Articular chondrocyte of knee joint (primary cell): Measurements from ENCODE around the gene DYRK1B. TPM values are rescaled to one million over a fixed set of nuclear protein-coding genes. Genes with fewer than 3 reads are reported as not detected.

Source experiments
- small RNA-seq: library from RNA; depleted of rRNA; stranded (forward); fragments of <200 nt; gene quantifications from one replicate; pipeline ENCODE3, GENCODE V24; 2012
- total RNA-seq: library from RNA; depleted of rRNA; stranded (reverse); fragments of >200 nt; gene quantifications from 2 replicates; pipeline ENCODE4 v1.2.3, GENCODE V29; 2012

The DYRK1B gene
- total RNA-seq: 9.5 and 13.5 TPM in 2 replicates

GRCh38 chr19:39833464-39834286 lies at the start of gene DYRK1B:
DYRK1B (minus strand) TSS chr19:39834162; CDS start chr19:39831867, 2,295 bp downstream.

DNA sequence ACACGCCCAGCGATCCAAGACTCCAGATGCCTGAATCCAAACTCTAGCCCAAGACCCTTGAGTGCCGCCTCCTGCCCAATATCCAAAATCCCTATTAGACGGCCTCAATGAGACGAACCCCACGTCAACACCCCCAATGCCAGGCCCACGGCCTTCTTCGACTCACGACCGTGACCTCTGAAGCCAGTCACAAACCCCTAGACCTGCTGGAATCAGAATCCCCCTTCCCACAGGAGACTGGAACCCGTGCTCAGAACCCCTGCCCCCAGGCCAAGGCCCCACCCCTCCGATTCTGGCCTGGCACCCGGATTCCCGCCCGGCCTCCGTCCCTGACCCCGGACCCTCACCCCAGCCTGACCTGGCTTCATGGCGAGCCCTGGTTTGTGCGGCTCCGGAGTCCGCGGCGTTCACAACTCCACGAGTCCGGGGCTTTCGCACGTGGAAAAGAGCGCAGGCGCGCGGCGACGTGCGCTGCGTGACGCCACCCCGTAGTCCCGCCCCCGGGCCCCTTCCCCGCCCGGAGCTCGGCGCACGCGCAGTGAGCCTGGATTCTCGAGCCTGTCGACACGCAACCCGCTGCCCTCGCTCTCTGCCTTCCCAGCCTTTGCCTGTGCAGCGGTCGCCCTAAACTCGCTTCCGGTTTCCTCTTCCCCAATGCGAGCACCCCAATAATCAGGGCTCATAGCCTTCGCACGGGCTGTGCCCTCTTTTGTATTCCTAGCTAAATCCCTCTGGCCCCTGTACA lies 12.1 kb upstream of the DYRK1B start, which contains the start of gene FBL:
Gene FBL (minus strand): TSS at position 447 of the 745 bp plus-strand sequence. CDS start 79 bp downstream, at position 368.

DNA sequence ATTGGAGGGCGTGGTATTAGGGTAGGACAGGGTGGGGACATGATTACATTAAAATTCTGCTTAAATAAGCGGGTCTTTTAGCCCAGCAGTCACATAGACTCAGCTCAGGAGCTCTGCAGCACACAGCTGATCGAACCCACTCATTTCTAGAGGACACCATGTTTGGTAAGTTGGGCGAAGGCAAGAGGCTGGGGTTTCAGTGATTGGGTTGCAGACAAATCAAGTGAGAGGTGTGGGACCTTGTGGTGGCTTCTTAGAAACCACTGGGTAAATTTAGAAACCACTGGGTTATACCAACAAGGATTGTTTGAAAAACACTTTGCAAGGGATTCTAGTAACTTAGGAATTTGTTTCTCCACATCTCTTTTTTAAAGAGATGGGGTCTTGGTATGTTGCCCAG lies 55.2 kb downstream of the DYRK1B start, which contains the start of gene LEUTX:
Gene LEUTX (plus strand): TSS at position 92 of the 400 bp plus-strand sequence. CDS start 67 bp downstream, at position 159.

Small RNA genes lying within 50 kb of the gene (small RNA-seq; reads per million reads assigned to genes)
- not detected for gene MIR6719

Other genes with a start within 250 kb of the DYRK1B start
- gene LGALS13, start 231.6 kb downstream of the DYRK1B start, total RNA-seq: not detected in 2 replicates
- gene LGALS16, start 178.2 kb downstream of the DYRK1B start, total RNA-seq: not detected in 2 replicates
- gene LGALS14, start 129.7 kb downstream of the DYRK1B start, total RNA-seq: not detected in 2 replicates
- not detected in 2 replicates for gene CLC, start 96.1 kb downstream of the DYRK1B start, total RNA-seq
- not detected in 2 replicates for gene LEUTX, start 55.3 kb downstream of the DYRK1B start, total RNA-seq
- gene FBL, start 12.2 kb upstream of the DYRK1B start, total RNA-seq: 93.7 and 120 TPM in 2 replicates
- gene FCGBP, start 100.5 kb upstream of the DYRK1B start, total RNA-seq: 0.13 and 0.76 TPM in 2 replicates
- 72.2 and 77.2 TPM in 2 replicates for gene PSMC4, start 137.0 kb upstream of the DYRK1B start, total RNA-seq
- gene ZNF546, start 162.9 kb upstream of the DYRK1B start, total RNA-seq: 8.5 and 9.8 TPM in 2 replicates
- 20.3 and 31.8 TPM in 2 replicates for gene ZNF780B, start 222.1 kb upstream of the DYRK1B start, total RNA-seq